ENCODE data around the gene AHCYL2. TPM values are rescaled to one million over a fixed set of nuclear protein-coding genes. Genes with fewer than 3 reads are reported as not detected.
A peak's percentile ranks its signal among the peaks of the same experiment; 100 is the strongest.

The AHCYL2 gene
- polyA plus RNA-seq, 3 donors, result 10.7 to 14.6 (median 12.1) TPM

- peak in 1 of 3 donors; percentile 27 for DNase-seq
- Mint-ChIP-seq H3K27ac (no peak overlapping the region), H3K4me1 (peaks cover 21% of the 10 kb centered on the region), H3K9me3 (peaks cover 0 to 8% (median 7%) of the 10 kb centered on the region in 7 donors), H3K27me3 (ENCODE audit: low read depth in 3 of 3) (peaks cover 44 to 54% (median 49%) of the 10 kb centered on the region in 3 donors), H3K4me3 (peak overlapping the region; percentile 83 to 90), H3K36me3 (peaks cover 4 to 12% of the 10 kb centered on the region in 2 donors)
- H3K36me3 ChIP-seq (replicated peaks in 1 of 2; ENCODE audit: control insufficient read depth in 1 of 2, insufficient read depth in 2 of 2, low read length in 2 of 2), result no peaks in the 10 kb centered on the region
- H3K9ac ChIP-seq (ENCODE audit: insufficient read depth, low read length, poor library complexity, severe bottlenecking), result peak overlapping the region; percentile 61
- H4K20me1 ChIP-seq (ENCODE audit: insufficient read depth, low read length), result no peaks in the 10 kb centered on the region
- under 1% methylated on average over 83 of the region's 83 CpGs for WGBS (ENCODE audit: insufficient coverage)
- peaks cover 12 to 18% of the 10 kb centered on the region in 2 donors for H3K4me1 ChIP-seq (ENCODE audit: control insufficient read depth in 1 of 2, insufficient read depth in 2 of 2, low read length in 2 of 2)
- no peaks in the 10 kb centered on the region for H3K79me2 ChIP-seq (ENCODE audit: insufficient read depth, low read length)
- no peak for TF ChIP-seq CTCF (IDR thresholded peaks at IDR 0.05)
- H3K4me3 ChIP-seq (replicated peaks in 1 of 3; ENCODE audit: low read depth in 2 of 3, low read length in 3 of 3), result peak overlapping the region; percentile 25 to 78 (median 37)
- peak overlapping the region; percentile 90 for H3K4me2 ChIP-seq (replicated peaks; ENCODE audit: extremely low read depth, low read length, poor library complexity, severe bottlenecking)
- peaks cover 0 to 3% of the 10 kb centered on the region in 2 donors for H3K9me3 ChIP-seq (replicated peaks in 1 of 2; ENCODE audit: control insufficient read depth in 1 of 2, insufficient read depth in 1 of 2, low read length in 2 of 2)
- H2AFZ ChIP-seq (ENCODE audit: insufficient read depth, low read depth, low read length, poor library complexity, severe bottlenecking), result peak overlapping the region; percentile 89
- H3K27ac ChIP-seq (ENCODE audit: low read depth in 1 of 2, low read length in 2 of 2), result no peak overlapping the region
- intact Hi-C loops (cut with micrococcal nuclease), result no loop called here
- H3K27me3 ChIP-seq (ENCODE audit: control insufficient read depth in 2 of 2, insufficient read depth in 2 of 2, low read length in 2 of 2), result peaks cover 35 to 43% of the 10 kb centered on the region in 2 donors
These were observed 35.8 kb upstream of the AHCYL2 start for GRCh38 chr7:129188892-129189660.

- no peak overlapping the region for H3K27ac ChIP-seq (ENCODE audit: low read depth in 1 of 2, low read length in 2 of 2)
- intact Hi-C loops (cut with micrococcal nuclease), result no loop called here
- H2AFZ ChIP-seq (ENCODE audit: insufficient read depth, low read depth, low read length, poor library complexity, severe bottlenecking), result peak overlapping the region; percentile 89
- peak overlapping the region in 2 of 3 experiments; percentile 25 to 78 for H3K4me3 ChIP-seq (replicated peaks in 1 of 3; ENCODE audit: low read depth in 2 of 3, low read length in 3 of 3)
- no peaks in the 10 kb centered on the region for H4K20me1 ChIP-seq (ENCODE audit: insufficient read depth, low read length)
- H3K36me3 ChIP-seq (replicated peaks in 1 of 2; ENCODE audit: control insufficient read depth in 1 of 2, insufficient read depth in 2 of 2, low read length in 2 of 2), result no peaks in the 10 kb centered on the region
- H3K4me1 ChIP-seq (ENCODE audit: control insufficient read depth in 1 of 2, insufficient read depth in 2 of 2, low read length in 2 of 2), result peaks cover 12 to 18% of the 10 kb centered on the region in 2 donors
- DNase-seq, result no peak
- peaks cover 4 to 12% of the 10 kb centered on the region in 2 donors for H3K36me3 Mint-ChIP-seq
- peak overlapping the region; percentile 61 for H3K9ac ChIP-seq (ENCODE audit: insufficient read depth, low read length, poor library complexity, severe bottlenecking)
- H3K9me3 Mint-ChIP-seq, result peaks cover 0 to 8% (median 7%) of the 10 kb centered on the region in 7 donors
- H3K79me2 ChIP-seq (ENCODE audit: insufficient read depth, low read length), result no peaks in the 10 kb centered on the region
- H3K4me1 Mint-ChIP-seq, result peaks cover 21% of the 10 kb centered on the region
- 36% methylated on average over 8 of the region's 13 CpGs for WGBS (ENCODE audit: insufficient coverage)
- H3K4me2 ChIP-seq (replicated peaks; ENCODE audit: extremely low read depth, low read length, poor library complexity, severe bottlenecking), result peak overlapping the region; percentile 90
- peaks cover 35 to 43% of the 10 kb centered on the region in 2 donors for H3K27me3 ChIP-seq (ENCODE audit: control insufficient read depth in 2 of 2, insufficient read depth in 2 of 2, low read length in 2 of 2)
- peak overlapping the region; percentile 70 to 90 for H3K4me3 Mint-ChIP-seq
- peaks cover 0 to 3% of the 10 kb centered on the region in 2 donors for H3K9me3 ChIP-seq (replicated peaks in 1 of 2; ENCODE audit: control insufficient read depth in 1 of 2, insufficient read depth in 1 of 2, low read length in 2 of 2)
- peaks cover 44 to 54% (median 49%) of the 10 kb centered on the region in 3 donors for H3K27me3 Mint-ChIP-seq (ENCODE audit: low read depth in 3 of 3)
- H3K27ac Mint-ChIP-seq, result no peak overlapping the region
- no peak for TF ChIP-seq CTCF (IDR thresholded peaks at IDR 0.05)
These were observed 35.0 kb upstream of the AHCYL2 start for GRCh38 chr7:129189661-129190310.
